Adrenal gland (tissue), 5 donors: ENCODE results near the gene SULF2.

Experiments used
- CTCF ChIP-seq, 6 experiments: fragments of 450-650 bp in 4 of 6; fragments of 200-600 bp in 2 of 6; sonication (generic) in 1 of 6; IDR thresholded peaks; 1 replicate in 5 of 6; 2 replicates in 1 of 6; pipeline versions ENCODE4 v1.5.1 to v1.8.0; 2016 to 2021; ENCODE audit warnings: antibody characterized with exemption in 6 of 6, mild to moderate bottlenecking in 2 of 6, moderate library complexity in 1 of 6
- POLR2A ChIP-seq, 2 donors: fragments of 450-650 bp; IDR thresholded peaks; one replicate each; pipeline ENCODE4 v1.6.1; 2017; ENCODE audit warnings: antibody characterized with exemption in 2 of 2, mild to moderate bottlenecking in 2 of 2, moderate library complexity in 1 of 2
- donor health status: DM: no; HTN: no; CAD: no.

GRCh38 chr20:47736570-47737152 lies 48.6 kb downstream of the SULF2 start:
- no peak for TF ChIP-seq CTCF (IDR thresholded peaks at IDR 0.05)
- TF ChIP-seq POLR2A (IDR thresholded peaks at IDR 0.05) = no peak
